Hepatocyte (in vitro differentiated cells): Measurements from ENCODE around the gene IMMP2L.

ENCODE experiments used
- EZH2 ChIP-seq: fragments of 200-600 bp; sonication (generic); IDR thresholded peaks from 2 replicates; pipeline ENCODE4 v1.6.1; 2016; ENCODE audit warnings: antibody characterized with exemption, mild to moderate bottlenecking, borderline replicate concordance
- TF ChIP-seq, protein P1 (sequence below): fragments of 200-600 bp; sonication (generic); IDR thresholded peaks from 2 replicates; pipeline ENCODE4 v1.5.1; 2016; ENCODE audit warnings: antibody characterized with exemption, mild to moderate bottlenecking; ENCODE audit not compliant: poor library complexity

GRCh38 chr7:110962374-110962773, 599.9 kb downstream of the IMMP2L start:
- no peak for TF ChIP-seq EZH2
- TF ChIP-seq, protein P1, sequence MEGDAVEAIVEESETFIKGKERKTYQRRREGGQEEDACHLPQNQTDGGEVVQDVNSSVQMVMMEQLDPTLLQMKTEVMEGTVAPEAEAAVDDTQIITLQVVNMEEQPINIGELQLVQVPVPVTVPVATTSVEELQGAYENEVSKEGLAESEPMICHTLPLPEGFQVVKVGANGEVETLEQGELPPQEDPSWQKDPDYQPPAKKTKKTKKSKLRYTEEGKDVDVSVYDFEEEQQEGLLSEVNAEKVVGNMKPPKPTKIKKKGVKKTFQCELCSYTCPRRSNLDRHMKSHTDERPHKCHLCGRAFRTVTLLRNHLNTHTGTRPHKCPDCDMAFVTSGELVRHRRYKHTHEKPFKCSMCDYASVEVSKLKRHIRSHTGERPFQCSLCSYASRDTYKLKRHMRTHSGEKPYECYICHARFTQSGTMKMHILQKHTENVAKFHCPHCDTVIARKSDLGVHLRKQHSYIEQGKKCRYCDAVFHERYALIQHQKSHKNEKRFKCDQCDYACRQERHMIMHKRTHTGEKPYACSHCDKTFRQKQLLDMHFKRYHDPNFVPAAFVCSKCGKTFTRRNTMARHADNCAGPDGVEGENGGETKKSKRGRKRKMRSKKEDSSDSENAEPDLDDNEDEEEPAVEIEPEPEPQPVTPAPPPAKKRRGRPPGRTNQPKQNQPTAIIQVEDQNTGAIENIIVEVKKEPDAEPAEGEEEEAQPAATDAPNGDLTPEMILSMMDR = no peak
